Naive thymus-derived CD4-positive, alpha-beta T cell (primary cell): ENCODE results near the gene ADORA2A. TPM values are rescaled to one million over a fixed set of nuclear protein-coding genes. Genes with fewer than 3 reads are reported as not detected.

Source experiments
- ATAC-seq: fragments of 150-1000 bp; cut with Tn5 transposase; 2 replicates; pipeline ENCODE4 v1.10.0; 2021; ENCODE audit warnings: mild to moderate bottlenecking, moderate library complexity
- CTCF ChIA-PET: fragments of 350-600 bp; sonication (Branson Sonifier 250); formaldehyde crosslinking; loops from one replicate; lab custom pipeline; 2021; ENCODE audit warnings: antibody characterized with exemption; lab: Charles Lee
- POLR2A ChIA-PET: fragments of 350-600 bp; sonication (Branson Sonifier 250); formaldehyde crosslinking; loops from one replicate; lab custom pipeline; 2021; ENCODE audit warnings: antibody characterized with exemption, inconsistent platforms; lab: Charles Lee
- DNase-seq, 9 donors: peaks; one replicate each; pipeline versions ENCODE4 v3.0.0 to v3.0.0-alpha.2; 2020 to 2022; ENCODE audit warnings: mixed read lengths in 1 of 9
- H3K27ac ChIP-seq: one replicate; pipeline ENCODE4 v1.7.0; 2013; ENCODE audit warnings: mild to moderate bottlenecking, low read depth, low read length, moderate library complexity
- H3K27me3 ChIP-seq, 2 donors: one replicate each; pipeline ENCODE4 v1.7.0; 2013; ENCODE audit warnings: low read length in 2 of 2, mild to moderate bottlenecking in 2 of 2, moderate library complexity in 2 of 2; ENCODE audit not compliant: control insufficient read depth in 2 of 2, insufficient read depth in 2 of 2
- H3K36me3 ChIP-seq, 3 experiments: 1 replicate in 2 of 3; 2 replicates in 1 of 3; pipeline ENCODE4 v1.7.0; 2013; ENCODE audit warnings: low read length in 3 of 3, mild to moderate bottlenecking in 3 of 3, moderate library complexity in 1 of 3; ENCODE audit not compliant: insufficient read depth in 3 of 3, control insufficient read depth in 2 of 3
- H3K4me1 ChIP-seq, 2 donors: one replicate each; pipeline ENCODE4 v1.7.0; 2013; ENCODE audit warnings: low read length in 2 of 2, mild to moderate bottlenecking in 2 of 2, moderate library complexity in 1 of 2; ENCODE audit not compliant: control insufficient read depth in 2 of 2, insufficient read depth in 2 of 2
- H3K4me3 ChIP-seq: 2 replicates; pipeline ENCODE4 v1.7.0; 2013; ENCODE audit warnings: mild to moderate bottlenecking, low read length
- H3K9me3 ChIP-seq, 3 experiments: 1 replicate in 2 of 3; 2 replicates in 1 of 3; pipeline ENCODE4 v1.7.0; 2013; ENCODE audit warnings: low read length in 3 of 3; ENCODE audit not compliant: control insufficient read depth in 2 of 3
- H3K27ac Mint-ChIP-seq, 9 donors: one replicate each; pipeline ENCODE4 v1.8.0; 2020 to 2022; ENCODE audit warnings: mixed read lengths in 9 of 9, mild to moderate bottlenecking in 8 of 9, moderate library complexity in 5 of 9, inconsistent platforms in 2 of 9
- H3K27me3 Mint-ChIP-seq, 5 donors: one replicate each; pipeline ENCODE4 v1.8.0; 2021 to 2022; ENCODE audit warnings: mixed read lengths in 5 of 5, mild to moderate bottlenecking in 1 of 5
- H3K36me3 Mint-ChIP-seq, 5 donors: one replicate each; pipeline ENCODE4 v1.8.0; 2020 to 2022; ENCODE audit warnings: mixed read lengths in 5 of 5, mild to moderate bottlenecking in 3 of 5, inconsistent platforms in 1 of 5
- H3K4me1 Mint-ChIP-seq, 7 donors: one replicate each; pipeline ENCODE4 v1.8.0; 2020 to 2022; ENCODE audit warnings: mixed read lengths in 7 of 7, mild to moderate bottlenecking in 3 of 7, inconsistent platforms in 1 of 7
- H3K4me3 Mint-ChIP-seq, 10 donors: one replicate each; pipeline ENCODE4 v1.8.0; 2020 to 2022; ENCODE audit warnings: mild to moderate bottlenecking in 10 of 10, mixed read lengths in 10 of 10, moderate library complexity in 6 of 10, inconsistent platforms in 2 of 10
- H3K9me3 Mint-ChIP-seq, 11 donors: one replicate each; pipeline ENCODE4 v1.8.0; 2020 to 2022; ENCODE audit warnings: mixed read lengths in 11 of 11, mild to moderate bottlenecking in 4 of 11, inconsistent platforms in 1 of 11, moderate library complexity in 1 of 11
- intact Hi-C, 2 donors: fragments of 100-400 bp; cut with micrococcal nuclease; formaldehyde crosslinking; loops; one replicate each; pipeline ENCODE4 v1.15.1; 2023
- polyA plus RNA-seq, 2 donors: library from polyadenylated mRNA; unstranded; fragments of 300-500 nt; fragmentation: Illumina TruSeq; gene quantifications; one replicate each; pipeline ENCODE4 v1.2.3, GENCODE V29; 2021
- total RNA-seq, 6 experiments: library from RNA in 5 of 6; stranded (reverse) in 5 of 6; gene quantifications; 1 replicate in 5 of 6; 2 replicates in 1 of 6; pipeline ENCODE4 v1.2.3 and lab custom pipeline; 2021 to 2026

The ADORA2A gene
- total and polyA plus RNA-seq, 7 experiments from 2014 or later, result 22.5 to 127 (median 41.6) TPM

DNA sequence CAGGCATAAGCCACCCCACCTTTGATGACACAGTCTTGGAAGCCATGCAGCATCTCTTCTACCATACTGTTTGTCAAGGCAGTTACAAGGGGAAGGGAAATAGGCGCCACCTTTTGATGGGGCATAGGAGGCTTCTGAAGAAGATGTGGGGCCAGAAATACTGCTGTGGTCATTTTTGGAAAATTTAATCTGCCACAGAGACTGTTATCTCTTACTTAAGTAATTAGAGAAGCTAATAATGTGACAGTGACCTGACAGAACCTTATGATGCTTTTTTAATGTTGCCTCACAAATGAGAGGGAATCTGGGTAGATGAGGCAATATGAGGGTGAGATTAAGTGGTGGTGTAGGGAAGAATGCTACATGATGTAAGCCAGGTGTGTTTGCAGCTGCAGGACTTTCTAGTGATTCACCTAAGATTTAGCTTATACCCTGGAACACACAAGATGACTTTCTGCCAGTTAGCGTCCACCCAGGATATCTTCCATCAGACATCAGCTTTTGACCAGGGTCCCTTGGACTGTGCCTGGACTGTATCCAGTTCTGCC lies 34.3 kb upstream of the ADORA2A start:
- peak; percentile 54 for ATAC-seq
- POLR2A ChIA-PET, result no interaction called here
- CTCF ChIA-PET, result no interaction called here
- no peaks in the 10 kb centered on the region for H3K4me1 ChIP-seq
- peaks cover 17 to 39% (median 35%) of the 10 kb centered on the region in 7 donors for H3K4me1 Mint-ChIP-seq
- no peak overlapping the region for H3K4me3 Mint-ChIP-seq
- intact Hi-C loops, result loop anchor here in 1 of 2 donors (10.0 kb wide), 1 partner anchor 68 kb away; no protein-coding TSS in a partner anchor
- H3K36me3 ChIP-seq, result peaks cover 0 to 5% (median 0%) of the 10 kb centered on the region in 3 experiments
- H3K27ac ChIP-seq, result no peak overlapping the region
- no peaks in the 10 kb centered on the region for H3K27me3 Mint-ChIP-seq
- peaks cover 4 to 32% (median 8%) of the 10 kb centered on the region in 5 donors for H3K36me3 Mint-ChIP-seq
- peaks cover 0 to 2% (median 0%) of the 10 kb centered on the region in 11 donors for H3K9me3 Mint-ChIP-seq
- no peak overlapping the region for H3K4me3 ChIP-seq
- H3K27me3 ChIP-seq, result no peaks in the 10 kb centered on the region
- H3K9me3 ChIP-seq, result no peaks in the 10 kb centered on the region
- peak overlapping the region in 1 of 9 donors; percentile 16 for H3K27ac Mint-ChIP-seq
- no peak for DNase-seq

DNA sequence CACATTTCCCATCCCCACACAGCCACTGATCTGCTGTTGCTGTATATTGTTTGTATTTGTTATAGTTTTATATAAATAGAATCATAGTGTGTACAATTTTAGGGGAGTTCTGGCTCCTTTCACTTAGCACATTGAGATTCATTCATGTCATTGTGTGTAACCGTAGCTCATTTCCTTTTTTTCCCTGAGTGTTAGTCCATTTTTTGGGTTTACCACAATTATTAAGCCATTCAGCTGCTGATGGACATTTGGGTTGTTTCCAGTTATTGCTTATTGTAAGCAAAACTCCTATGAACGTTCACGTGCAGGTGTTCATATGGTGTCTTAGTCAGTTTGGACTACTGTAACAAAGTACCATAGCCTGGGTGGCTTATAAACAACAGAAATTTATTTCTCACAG lies 33.6 kb upstream of the ADORA2A start:
- no peaks in the 10 kb centered on the region for H3K4me1 ChIP-seq
- no peak overlapping the region for H3K4me3 Mint-ChIP-seq
- no peak overlapping the region for H3K4me3 ChIP-seq
- peaks cover 17 to 47% (median 42%) of the 10 kb centered on the region in 7 donors for H3K4me1 Mint-ChIP-seq
- ChIA-PET POLR2A (no interaction called here), CTCF (no interaction called here)
- H3K36me3 Mint-ChIP-seq, result peaks cover 4 to 38% (median 8%) of the 10 kb centered on the region in 5 donors
- H3K27me3 Mint-ChIP-seq, result no peaks in the 10 kb centered on the region
- ATAC-seq, result no peak
- no peak for DNase-seq
- H3K27me3 ChIP-seq, result no peaks in the 10 kb centered on the region
- no peaks in the 10 kb centered on the region for H3K9me3 Mint-ChIP-seq
- H3K9me3 ChIP-seq, result no peaks in the 10 kb centered on the region
- H3K27ac ChIP-seq, result no peak overlapping the region
- H3K27ac Mint-ChIP-seq, result no peak overlapping the region
- intact Hi-C loops, result loop anchor here in 1 of 2 donors (10.0 kb wide), 1 partner anchor 69 kb away; no protein-coding TSS in a partner anchor
- peaks cover 0 to 5% (median 0%) of the 10 kb centered on the region in 3 experiments for H3K36me3 ChIP-seq

DNA sequence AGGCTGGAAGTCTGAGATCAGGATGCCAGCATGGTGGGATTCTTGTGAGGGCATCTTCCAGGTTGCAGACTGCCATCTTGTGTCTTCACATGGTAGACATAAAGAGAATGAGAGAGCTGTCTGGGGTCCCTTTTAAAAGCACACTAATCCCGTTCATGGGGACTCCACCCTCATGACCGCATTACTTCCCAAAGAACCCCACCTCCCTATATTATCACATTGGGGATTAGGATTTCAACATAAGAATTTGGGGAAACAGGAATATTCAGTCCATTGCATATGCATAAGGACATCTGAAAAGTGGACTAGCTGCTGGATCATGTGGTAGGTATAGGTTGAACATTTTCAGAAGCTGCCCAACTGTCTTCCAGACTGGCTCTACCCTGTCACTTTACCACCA lies 33.1 kb upstream of the ADORA2A start:
- Histone ChIP-seq H3K4me1 (no peaks in the 10 kb centered on the region), H3K27ac (no peak overlapping the region), H3K9me3 (no peaks in the 10 kb centered on the region), H3K27me3 (no peaks in the 10 kb centered on the region), H3K4me3 (no peak overlapping the region), H3K36me3 (peaks cover 0 to 5% (median 0%) of the 10 kb centered on the region in 3 experiments)
- intact Hi-C loops, result loop anchor here in 1 of 2 donors (10.0 kb wide), 1 partner anchor 69 kb away; no protein-coding TSS in a partner anchor
- H3K36me3 Mint-ChIP-seq, result peaks cover 4 to 38% (median 8%) of the 10 kb centered on the region in 5 donors
- no peak overlapping the region for H3K27ac Mint-ChIP-seq
- no peak for ATAC-seq
- H3K4me3 Mint-ChIP-seq, result no peak overlapping the region
- no peaks in the 10 kb centered on the region for H3K27me3 Mint-ChIP-seq
- H3K4me1 Mint-ChIP-seq, result peaks cover 17 to 51% (median 42%) of the 10 kb centered on the region in 7 donors
- no peaks in the 10 kb centered on the region for H3K9me3 Mint-ChIP-seq
- ChIA-PET CTCF (no interaction called here), POLR2A (no interaction called here)
- no peak for DNase-seq

DNA sequence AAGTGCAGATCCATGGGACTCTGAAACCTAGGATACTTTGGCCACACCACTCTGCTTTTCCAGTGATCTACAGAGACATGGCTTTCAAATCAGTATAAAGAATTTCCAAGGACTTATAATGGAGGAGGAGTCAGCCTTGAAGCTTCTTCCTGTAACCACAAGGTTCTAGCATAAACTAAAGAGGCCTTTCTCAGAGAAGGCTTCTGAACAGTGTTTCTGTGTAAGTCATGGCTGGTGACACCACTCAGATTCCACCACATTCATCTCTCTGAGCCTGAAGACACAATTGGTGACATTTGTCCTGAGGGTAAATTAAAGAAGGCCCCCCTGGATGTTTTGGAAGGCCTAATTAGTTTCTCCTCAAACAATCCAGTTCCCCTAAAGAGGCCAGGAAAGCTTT lies 29.0 kb upstream of the ADORA2A start:
- H3K27ac Mint-ChIP-seq, result peak overlapping the region in 5 of 9 donors; percentile 34 to 77 (median 59)
- ATAC-seq (no peak), DNase-seq (no peak)
- H3K4me3 Mint-ChIP-seq, result peak overlapping the region in 1 of 10 donors; percentile 13
- Histone ChIP-seq H3K36me3 (peaks cover 0 to 21% (median 0%) of the 10 kb centered on the region in 3 experiments), H3K9me3 (no peaks in the 10 kb centered on the region), H3K27ac (no peak overlapping the region), H3K4me3 (no peak overlapping the region), H3K4me1 (no peaks in the 10 kb centered on the region), H3K27me3 (no peaks in the 10 kb centered on the region)
- no peaks in the 10 kb centered on the region for H3K9me3 Mint-ChIP-seq
- H3K27me3 Mint-ChIP-seq, result no peaks in the 10 kb centered on the region
- intact Hi-C loops, result loop anchor here (5.0 to 10.0 kb wide), 2 partner anchors 71 to 74 kb away; no protein-coding TSS in a partner anchor
- ChIA-PET POLR2A (interaction anchor here (0.6 to 1.1 kb wide), 2 partner anchors 11 to 40 kb away, joined by 3 to 5 read pairs; no protein-coding TSS in a partner anchor), CTCF (no interaction called here)
- peaks cover 5 to 55% (median 18%) of the 10 kb centered on the region in 7 donors for H3K4me1 Mint-ChIP-seq
- peaks cover 4 to 36% (median 10%) of the 10 kb centered on the region in 5 donors for H3K36me3 Mint-ChIP-seq

DNA sequence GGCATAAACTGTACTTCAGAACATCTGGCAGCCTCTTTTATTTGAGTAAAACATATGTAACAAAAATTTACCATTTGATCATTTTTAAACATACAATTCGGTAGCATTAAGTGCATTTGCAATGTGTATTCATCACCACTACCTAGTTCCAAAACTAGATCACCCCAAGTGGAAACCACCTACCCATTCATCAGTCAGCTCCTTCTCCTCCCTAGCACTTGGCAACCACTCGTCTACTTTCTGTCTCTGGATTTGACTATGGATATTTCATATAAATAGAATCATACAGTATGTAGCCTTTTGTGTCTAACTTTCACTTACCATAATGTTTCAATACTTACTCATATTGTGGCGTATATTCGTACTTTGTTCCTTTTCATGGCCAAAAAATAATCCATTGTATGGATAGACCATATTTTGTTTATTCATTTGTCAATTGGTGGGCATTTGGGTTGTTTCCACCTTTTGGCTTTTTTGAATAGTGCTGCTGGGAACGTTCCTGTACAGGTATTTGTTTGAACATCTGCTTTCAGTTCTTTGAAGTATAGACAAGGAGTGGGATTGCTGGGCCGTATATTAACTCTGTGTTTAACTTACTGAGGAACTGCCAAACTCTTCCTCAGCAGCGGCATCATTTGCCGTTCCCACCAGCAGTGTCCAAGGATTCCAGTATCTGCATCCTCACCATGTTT lies 27.2 kb upstream of the ADORA2A start:
- CTCF ChIA-PET, result no interaction called here
- no peak overlapping the region for H3K4me3 ChIP-seq
- H3K9me3 ChIP-seq, result no peaks in the 10 kb centered on the region
- Mint-ChIP-seq H3K4me1 (peaks cover 5 to 53% (median 21%) of the 10 kb centered on the region in 7 donors), H3K4me3 (no peak overlapping the region), H3K27ac (peak overlapping the region in 3 of 9 donors; percentile 15 to 62 (median 15)), H3K27me3 (no peaks in the 10 kb centered on the region), H3K9me3 (no peaks in the 10 kb centered on the region), H3K36me3 (peaks cover 2 to 42% (median 18%) of the 10 kb centered on the region in 5 donors)
- no peaks in the 10 kb centered on the region for H3K27me3 ChIP-seq
- POLR2A ChIA-PET, result no interaction called here
- no peak for ATAC-seq
- no peak overlapping the region for H3K27ac ChIP-seq
- no peaks in the 10 kb centered on the region for H3K4me1 ChIP-seq
- no peak for DNase-seq
- intact Hi-C loops, result no loop called here
- peaks cover 0 to 30% (median 0%) of the 10 kb centered on the region in 3 experiments for H3K36me3 ChIP-seq

DNA sequence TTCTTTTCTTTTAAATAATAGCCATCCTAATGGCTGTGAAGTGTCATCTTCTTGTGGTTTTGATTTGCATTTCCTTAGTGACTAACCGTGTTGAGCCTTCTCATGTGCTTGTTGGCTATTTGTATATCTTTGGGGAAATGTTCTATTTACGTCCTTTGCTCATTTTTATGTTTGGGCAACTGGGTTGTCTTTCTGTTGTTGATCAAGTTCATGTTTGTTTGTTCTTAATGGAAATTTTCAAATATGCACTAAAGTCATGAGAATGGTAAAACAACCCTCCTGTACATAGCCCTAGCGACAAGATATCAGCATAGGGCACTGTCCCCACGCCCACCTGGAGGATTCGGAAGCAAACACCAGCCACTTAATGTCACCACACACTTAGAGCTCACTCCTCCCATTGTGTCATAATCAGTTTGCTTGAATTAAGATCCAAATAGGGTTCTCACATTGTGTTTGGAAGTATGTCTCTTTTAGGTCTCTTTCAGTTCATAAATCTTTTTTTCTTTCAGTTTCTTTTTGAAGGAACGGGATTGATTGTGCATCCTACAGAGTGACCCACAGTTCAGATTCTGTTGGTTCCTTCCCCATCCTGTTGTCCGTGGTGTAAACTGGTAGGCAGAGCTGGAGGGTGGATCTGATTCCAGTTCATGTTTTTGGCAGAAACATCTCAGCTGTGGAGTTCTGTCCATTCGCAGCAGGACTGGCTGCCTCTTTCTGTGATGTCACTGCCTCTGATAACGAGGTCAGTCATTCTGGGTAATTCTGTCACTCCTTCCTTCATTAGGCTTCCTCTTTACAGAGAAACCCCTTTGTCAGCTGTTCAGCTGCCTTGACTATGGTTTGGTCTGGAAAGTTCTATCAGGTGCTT lies 26.4 kb upstream of the ADORA2A start:
- Mint-ChIP-seq H3K9me3 (no peaks in the 10 kb centered on the region), H3K4me1 (peaks cover 8 to 55% (median 28%) of the 10 kb centered on the region in 7 donors), H3K27ac (peak overlapping the region in 2 of 9 donors; percentile 15 to 62), H3K4me3 (peak overlapping the region in 2 of 10 donors; percentile 9 to 49), H3K36me3 (peaks cover 0 to 39% (median 15%) of the 10 kb centered on the region in 5 donors), H3K27me3 (no peaks in the 10 kb centered on the region)
- ChIA-PET POLR2A (interaction anchor here (0.5 kb wide), 1 partner anchor 140 kb away, joined by 3 read pairs; no protein-coding TSS in a partner anchor), CTCF (no interaction called here)
- no peak overlapping the region for H3K27ac ChIP-seq
- ATAC-seq (peak; percentile 67), DNase-seq (no peak)
- no peaks in the 10 kb centered on the region for H3K9me3 ChIP-seq
- peaks cover 0 to under 1% of the 10 kb centered on the region in 2 donors for H3K4me1 ChIP-seq
- H3K27me3 ChIP-seq, result no peaks in the 10 kb centered on the region
- peaks cover 0 to 26% (median 0%) of the 10 kb centered on the region in 3 experiments for H3K36me3 ChIP-seq
- intact Hi-C loops, result no loop called here
- no peak overlapping the region for H3K4me3 ChIP-seq
